ENCODE measurements around the gene ATXN7L3. TPM values are rescaled to one million over a fixed set of nuclear protein-coding genes. Genes with fewer than 3 reads are reported as not detected.

The ATXN7L3 gene
- total RNA-seq, 1 donor from 2014 or later = 51.1 TPM

- DNase-seq = peak; percentile 91
Measured at GRCh38 chr17:44218344-44219107, 18.8 kb upstream of the ATXN7L3 start.

- no peak for DNase-seq
Measured at GRCh38 chr17:44217738-44218343, 18.2 kb upstream of the ATXN7L3 start.

GRCh38 chr17:44216694-44217093 lies 17.0 kb upstream of the ATXN7L3 start:
- DNase-seq = peak; percentile 28

GRCh38 chr17:44216173-44216572 lies 16.5 kb upstream of the ATXN7L3 start:
- DNase-seq = no peak

- no peak for DNase-seq
Measured at GRCh38 chr17:44214896-44215295, 15.2 kb upstream of the ATXN7L3 start.

- DNase-seq = no peak
Measured at GRCh38 chr17:44214230-44214494, 14.5 kb upstream of the ATXN7L3 start.

GRCh38 chr17:44213403-44214229 lies 13.9 kb upstream of the ATXN7L3 start:
- DNase-seq = no peak

- no peak for DNase-seq
Measured at GRCh38 chr17:44212507-44213402, 13.1 kb upstream of the ATXN7L3 start.

GRCh38 chr17:44211281-44212265 lies 11.9 kb upstream of the ATXN7L3 start:
- DNase-seq = no peak

- DNase-seq = peak; percentile 94
Measured at GRCh38 chr17:44210342-44211192, 10.9 kb upstream of the ATXN7L3 start.

- no peak for DNase-seq
Measured at GRCh38 chr17:44209786-44210341, 10.2 kb upstream of the ATXN7L3 start.

GRCh38 chr17:44207743-44208142 lies 8.1 kb upstream of the ATXN7L3 start:
- DNase-seq = no peak

GRCh38 chr17:44207319-44207718 lies 7.6 kb upstream of the ATXN7L3 start:
- no peak for DNase-seq

GRCh38 chr17:44206825-44207155 lies 7.1 kb upstream of the ATXN7L3 start:
- no peak for DNase-seq

GRCh38 chr17:44205962-44206824 lies 6.5 kb upstream of the ATXN7L3 start:
- DNase-seq = no peak

GRCh38 chr17:44204441-44204882 lies 4.8 kb upstream of the ATXN7L3 start:
- peak; percentile 27 for DNase-seq

- peak; percentile 72 for DNase-seq
Measured at GRCh38 chr17:44203731-44204440, 4.2 kb upstream of the ATXN7L3 start.

- no peak for DNase-seq
Measured at GRCh38 chr17:44202756-44203155, 3.1 kb upstream of the ATXN7L3 start.
